ENCODE results near the gene PRXL2B. TPM values are rescaled to one million over a fixed set of nuclear protein-coding genes. Genes with fewer than 3 reads are reported as not detected.
A peak's percentile ranks its signal among the peaks of the same experiment; 100 is the strongest.

The PRXL2B gene
- total and polyA plus RNA-seq, 10 of the 15 experiments (the other 5 are each of a cell fraction or from before 2014, with no cell fraction given) = 0.44 to 5.6 (median 4.0) TPM

DNA sequence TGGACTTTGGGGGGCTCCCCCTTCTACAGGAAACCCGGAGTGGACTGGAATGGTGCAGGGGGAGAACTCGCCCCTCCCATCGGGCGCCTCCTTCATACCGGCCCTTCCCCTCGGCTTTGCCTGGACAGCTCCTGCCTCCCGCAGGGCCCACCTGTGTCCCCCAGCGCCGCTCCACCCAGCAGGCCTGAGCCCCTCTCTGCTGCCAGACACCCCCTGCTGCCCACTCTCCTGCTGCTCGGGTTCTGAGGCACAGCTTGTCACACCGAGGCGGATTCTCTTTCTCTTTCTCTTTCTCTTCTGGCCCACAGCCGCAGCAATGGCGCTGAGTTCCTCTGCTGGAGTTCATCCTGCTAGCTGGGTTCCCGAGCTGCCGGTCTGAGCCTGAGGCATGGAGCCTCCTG is 30.3 kb upstream of the PRXL2B start, which contains the start of gene TNFRSF14 (continued):
- TF ChIP-seq, protein P1, sequence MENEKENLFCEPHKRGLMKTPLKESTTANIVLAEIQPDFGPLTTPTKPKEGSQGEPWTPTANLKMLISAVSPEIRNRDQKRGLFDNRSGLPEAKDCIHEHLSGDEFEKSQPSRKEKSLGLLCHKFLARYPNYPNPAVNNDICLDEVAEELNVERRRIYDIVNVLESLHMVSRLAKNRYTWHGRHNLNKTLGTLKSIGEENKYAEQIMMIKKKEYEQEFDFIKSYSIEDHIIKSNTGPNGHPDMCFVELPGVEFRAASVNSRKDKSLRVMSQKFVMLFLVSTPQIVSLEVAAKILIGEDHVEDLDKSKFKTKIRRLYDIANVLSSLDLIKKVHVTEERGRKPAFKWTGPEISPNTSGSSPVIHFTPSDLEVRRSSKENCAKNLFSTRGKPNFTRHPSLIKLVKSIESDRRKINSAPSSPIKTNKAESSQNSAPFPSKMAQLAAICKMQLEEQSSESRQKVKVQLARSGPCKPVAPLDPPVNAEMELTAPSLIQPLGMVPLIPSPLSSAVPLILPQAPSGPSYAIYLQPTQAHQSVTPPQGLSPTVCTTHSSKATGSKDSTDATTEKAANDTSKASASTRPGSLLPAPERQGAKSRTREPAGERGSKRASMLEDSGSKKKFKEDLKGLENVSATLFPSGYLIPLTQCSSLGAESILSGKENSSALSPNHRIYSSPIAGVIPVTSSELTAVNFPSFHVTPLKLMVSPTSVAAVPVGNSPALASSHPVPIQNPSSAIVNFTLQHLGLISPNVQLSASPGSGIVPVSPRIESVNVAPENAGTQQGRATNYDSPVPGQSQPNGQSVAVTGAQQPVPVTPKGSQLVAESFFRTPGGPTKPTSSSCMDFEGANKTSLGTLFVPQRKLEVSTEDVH (IDR thresholded peaks at IDR 0.05; ENCODE audit: low read depth, partially characterized antibody) = no peak
- TF ChIP-seq KAT2A (conservative IDR thresholded peaks at IDR 0.05; ENCODE audit: control insufficient read depth, low read depth, low read length) (no peak), SMAD1 (IDR thresholded peaks at IDR 0.05; ENCODE audit: low read depth, partially characterized antibody) (peak; percentile 9), TBL1XR1 (IDR thresholded peaks at IDR 0.05; ENCODE audit: low read depth, low read length) (peak; percentile 8; the same call in 1 of the 2 replicates), POLR2A (IDR thresholded peaks at IDR 0.05; ENCODE audit: low read depth, low read length) (peak; percentile 77), CHD4 (IDR thresholded peaks at IDR 0.05) (no peak), GABPA (IDR thresholded peaks at IDR 0.05; ENCODE audit: low read depth) (no peak), NFYB (IDR thresholded peaks at IDR 0.05; ENCODE audit: insufficient read depth, low read depth, low read length) (0 out of 2 replicates have a peak, but pooled peaks have one; percentile 15), MXI1 (IDR thresholded peaks at IDR 0.05; ENCODE audit: low read depth, low read length) (0 out of 2 replicates have a peak, but pooled peaks have one; percentile 28), NRF1 (conservative IDR thresholded peaks at IDR 0.05; ENCODE audit: low read depth, low read length) (no peak), MTA2 (IDR thresholded peaks at IDR 0.05; ENCODE audit: low read depth) (no peak), DPF2 (IDR thresholded peaks at IDR 0.05) (no peak; the same call in 1 of the 2 replicates), STAT3 (IDR thresholded peaks at IDR 0.05; ENCODE audit: low read depth, low read length) (0 out of 2 replicates have a peak, but pooled peaks have one; percentile 16), YBX1 (IDR thresholded peaks at IDR 0.05) (no peak), JUND (IDR thresholded peaks at IDR 0.05; ENCODE audit: low read depth, low read length) (no peak), ZNF274 (IDR thresholded peaks at IDR 0.05; ENCODE audit: insufficient read depth, insufficient read length) (no peak), RB1 (IDR thresholded peaks at IDR 0.05; ENCODE audit: borderline replicate concordance) (no peak), PAX8 (IDR thresholded peaks at IDR 0.05) (no peak), IKZF2 (IDR thresholded peaks at IDR 0.05) (no peak)
- TF ChIP-seq, protein P2, sequence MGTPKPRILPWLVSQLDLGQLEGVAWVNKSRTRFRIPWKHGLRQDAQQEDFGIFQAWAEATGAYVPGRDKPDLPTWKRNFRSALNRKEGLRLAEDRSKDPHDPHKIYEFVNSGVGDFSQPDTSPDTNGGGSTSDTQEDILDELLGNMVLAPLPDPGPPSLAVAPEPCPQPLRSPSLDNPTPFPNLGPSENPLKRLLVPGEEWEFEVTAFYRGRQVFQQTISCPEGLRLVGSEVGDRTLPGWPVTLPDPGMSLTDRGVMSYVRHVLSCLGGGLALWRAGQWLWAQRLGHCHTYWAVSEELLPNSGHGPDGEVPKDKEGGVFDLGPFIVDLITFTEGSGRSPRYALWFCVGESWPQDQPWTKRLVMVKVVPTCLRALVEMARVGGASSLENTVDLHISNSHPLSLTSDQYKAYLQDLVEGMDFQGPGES (IDR thresholded peaks at IDR 0.05) = no peak
- TF ChIP-seq, protein P3, sequence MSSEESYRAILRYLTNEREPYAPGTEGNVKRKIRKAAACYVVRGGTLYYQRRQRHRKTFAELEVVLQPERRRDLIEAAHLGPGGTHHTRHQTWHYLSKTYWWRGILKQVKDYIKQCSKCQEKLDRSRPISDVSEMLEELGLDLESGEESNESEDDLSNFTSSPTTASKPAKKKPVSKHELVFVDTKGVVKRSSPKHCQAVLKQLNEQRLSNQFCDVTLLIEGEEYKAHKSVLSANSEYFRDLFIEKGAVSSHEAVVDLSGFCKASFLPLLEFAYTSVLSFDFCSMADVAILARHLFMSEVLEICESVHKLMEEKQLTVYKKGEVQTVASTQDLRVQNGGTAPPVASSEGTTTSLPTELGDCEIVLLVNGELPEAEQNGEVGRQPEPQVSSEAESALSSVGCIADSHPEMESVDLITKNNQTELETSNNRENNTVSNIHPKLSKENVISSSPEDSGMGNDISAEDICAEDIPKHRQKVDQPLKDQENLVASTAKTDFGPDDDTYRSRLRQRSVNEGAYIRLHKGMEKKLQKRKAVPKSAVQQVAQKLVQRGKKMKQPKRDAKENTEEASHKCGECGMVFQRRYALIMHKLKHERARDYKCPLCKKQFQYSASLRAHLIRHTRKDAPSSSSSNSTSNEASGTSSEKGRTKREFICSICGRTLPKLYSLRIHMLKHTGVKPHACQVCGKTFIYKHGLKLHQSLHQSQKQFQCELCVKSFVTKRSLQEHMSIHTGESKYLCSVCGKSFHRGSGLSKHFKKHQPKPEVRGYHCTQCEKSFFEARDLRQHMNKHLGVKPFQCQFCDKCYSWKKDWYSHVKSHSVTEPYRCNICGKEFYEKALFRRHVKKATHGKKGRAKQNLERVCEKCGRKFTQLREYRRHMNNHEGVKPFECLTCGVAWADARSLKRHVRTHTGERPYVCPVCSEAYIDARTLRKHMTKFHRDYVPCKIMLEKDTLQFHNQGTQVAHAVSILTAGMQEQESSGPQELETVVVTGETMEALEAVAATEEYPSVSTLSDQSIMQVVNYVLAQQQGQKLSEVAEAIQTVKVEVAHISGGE (CRISPR knock-in tag; IDR thresholded peaks at IDR 0.05) = no peak
- TF ChIP-seq, protein P4, sequence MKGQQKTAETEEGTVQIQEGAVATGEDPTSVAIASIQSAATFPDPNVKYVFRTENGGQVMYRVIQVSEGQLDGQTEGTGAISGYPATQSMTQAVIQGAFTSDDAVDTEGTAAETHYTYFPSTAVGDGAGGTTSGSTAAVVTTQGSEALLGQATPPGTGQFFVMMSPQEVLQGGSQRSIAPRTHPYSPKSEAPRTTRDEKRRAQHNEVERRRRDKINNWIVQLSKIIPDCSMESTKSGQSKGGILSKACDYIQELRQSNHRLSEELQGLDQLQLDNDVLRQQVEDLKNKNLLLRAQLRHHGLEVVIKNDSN (IDR thresholded peaks at IDR 0.05; ENCODE audit: borderline replicate concordance, extremely low read length, insufficient read depth, low read depth, low read length) = no peak
- TF ChIP-seq, protein P5, sequence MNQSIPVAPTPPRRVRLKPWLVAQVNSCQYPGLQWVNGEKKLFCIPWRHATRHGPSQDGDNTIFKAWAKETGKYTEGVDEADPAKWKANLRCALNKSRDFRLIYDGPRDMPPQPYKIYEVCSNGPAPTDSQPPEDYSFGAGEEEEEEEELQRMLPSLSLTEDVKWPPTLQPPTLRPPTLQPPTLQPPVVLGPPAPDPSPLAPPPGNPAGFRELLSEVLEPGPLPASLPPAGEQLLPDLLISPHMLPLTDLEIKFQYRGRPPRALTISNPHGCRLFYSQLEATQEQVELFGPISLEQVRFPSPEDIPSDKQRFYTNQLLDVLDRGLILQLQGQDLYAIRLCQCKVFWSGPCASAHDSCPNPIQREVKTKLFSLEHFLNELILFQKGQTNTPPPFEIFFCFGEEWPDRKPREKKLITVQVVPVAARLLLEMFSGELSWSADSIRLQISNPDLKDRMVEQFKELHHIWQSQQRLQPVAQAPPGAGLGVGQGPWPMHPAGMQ (IDR thresholded peaks at IDR 0.05; ENCODE audit: borderline replicate concordance) = no peak

Measured in GM12878 (cell line).